DOHH2 (cell line): ENCODE results near the gene SPON1.

Experiments
- H3F3A ChIP-seq: fragments of 200-600 bp; sonication (generic), shearing (Covaris generic); 2 replicates; pipeline ENCODE4 v1.6.0; 2016; ENCODE audit warnings: antibody characterized with exemption, mild to moderate bottlenecking; ENCODE audit not compliant: control insufficient read depth, insufficient read depth
- H3K27ac ChIP-seq: fragments of 200-600 bp; sonication (generic); 2 replicates; pipeline ENCODE4 v1.5.1; 2014; ENCODE audit warnings: low read depth, mild to moderate bottlenecking, low read length, moderate library complexity
- H3K27me3 ChIP-seq: fragments of 200-600 bp; sonication (generic); 2 replicates; pipeline ENCODE4 v1.6.1; 2014; ENCODE audit warnings: mild to moderate bottlenecking, low read length, mixed read lengths; ENCODE audit not compliant: control insufficient read depth
- H3K36me3 ChIP-seq: fragments of 200-600 bp; sonication (generic); 2 replicates; pipeline ENCODE4 v1.6.1; 2014; ENCODE audit warnings: mild to moderate bottlenecking, low read length, moderate library complexity, mixed read lengths; ENCODE audit not compliant: control insufficient read depth
- H3K4me1 ChIP-seq: fragments of 200-600 bp; sonication (generic); 2 replicates; pipeline ENCODE4 v1.6.1; 2014; ENCODE audit warnings: mild to moderate bottlenecking, low read length, mixed read lengths; ENCODE audit not compliant: control insufficient read depth
- H3K4me2 ChIP-seq: fragments of 200-600 bp; sonication (generic); 2 replicates; pipeline ENCODE4 v1.6.0; 2014; ENCODE audit warnings: mild to moderate bottlenecking, low read length, moderate library complexity
- H3K4me3 ChIP-seq: fragments of 200-600 bp; sonication (generic); 2 replicates; pipeline ENCODE4 v1.5.1; 2014; ENCODE audit warnings: mild to moderate bottlenecking, low read length, mixed read lengths
- H3K79me2 ChIP-seq: fragments of 200-600 bp; sonication (generic); 2 replicates; pipeline ENCODE4 v1.6.1; 2014; ENCODE audit warnings: mild to moderate bottlenecking, low read length, mixed read lengths; ENCODE audit not compliant: control insufficient read depth
- H3K9me2 ChIP-seq: fragments of 200-600 bp; sonication (generic); replicated peaks from 2 replicates; pipeline ENCODE4 v1.6.1; 2014; ENCODE audit warnings: mild to moderate bottlenecking, low read length, mixed read lengths; ENCODE audit not compliant: control insufficient read depth
- H3K9me3 ChIP-seq: fragments of 200-600 bp; sonication (generic); 2 replicates; pipeline ENCODE4 v1.6.1; 2014; ENCODE audit warnings: antibody characterized with exemption, low read length, mixed read lengths; ENCODE audit not compliant: control insufficient read depth, insufficient read depth
- H4K20me1 ChIP-seq: fragments of 200-600 bp; sonication (generic); 2 replicates; pipeline ENCODE4 v1.6.0; 2014; ENCODE audit warnings: low read depth, mild to moderate bottlenecking, antibody characterized with exemption, low read length, moderate library complexity; ENCODE audit not compliant: control insufficient read depth, insufficient read depth
- EZH2phosphoT487 ChIP-seq: fragments of 200-600 bp; sonication (generic); IDR thresholded peaks from 2 replicates; pipeline ENCODE4 v1.6.1; 2017; ENCODE audit warnings: borderline replicate concordance, mild to moderate bottlenecking, antibody characterized with exemption, low read length, moderate library complexity, mixed read lengths
- TF ChIP-seq, protein P1 (sequence below): fragments of 200-600 bp; sonication (generic); IDR thresholded peaks from one replicate; pipeline ENCODE4 v1.5.1; 2014; ENCODE audit warnings: antibody characterized with exemption, mild to moderate bottlenecking, low read depth, low read length; ENCODE audit not compliant: poor library complexity, severe bottlenecking

The SPON1 gene

DNA sequence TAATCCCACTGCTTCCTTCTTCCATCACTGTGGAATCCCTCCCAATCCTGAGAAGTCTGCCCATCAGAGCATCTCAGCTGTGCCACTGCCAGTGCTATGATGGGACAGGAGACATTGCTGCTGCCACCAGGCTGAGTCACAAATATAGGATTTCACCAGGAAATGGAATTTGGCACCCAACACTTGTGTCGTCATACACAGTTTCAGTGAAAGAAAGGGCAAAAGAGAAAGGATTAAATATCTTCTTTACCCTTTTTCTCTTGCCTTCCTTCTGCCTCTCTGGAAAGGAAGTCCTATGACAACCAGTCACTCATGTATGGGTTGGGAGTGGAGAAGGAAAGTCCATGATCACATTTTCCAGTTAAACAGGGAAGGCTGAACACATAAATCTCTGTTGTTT is 133.4 kb downstream of the SPON1 start:
- Histone ChIP-seq H3K79me2 (no peaks in the 10 kb centered on the region), H3K4me2 (no peak overlapping the region), H3K9me3 (no peaks in the 10 kb centered on the region), H4K20me1 (no peaks in the 10 kb centered on the region), H3K4me3 (no peak overlapping the region), H3K4me1 (no peaks in the 10 kb centered on the region), H3K36me3 (no peaks in the 10 kb centered on the region), H3K27me3 (peaks cover 5% of the 10 kb centered on the region; the same call in 1 of the 2 replicates), H3K9me2 (no peaks in the 10 kb centered on the region), H3K27ac (no peak overlapping the region), H3F3A (no peaks in the 10 kb centered on the region)
- TF ChIP-seq EZH2phosphoT487, result no peak
- TF ChIP-seq, protein P1, sequence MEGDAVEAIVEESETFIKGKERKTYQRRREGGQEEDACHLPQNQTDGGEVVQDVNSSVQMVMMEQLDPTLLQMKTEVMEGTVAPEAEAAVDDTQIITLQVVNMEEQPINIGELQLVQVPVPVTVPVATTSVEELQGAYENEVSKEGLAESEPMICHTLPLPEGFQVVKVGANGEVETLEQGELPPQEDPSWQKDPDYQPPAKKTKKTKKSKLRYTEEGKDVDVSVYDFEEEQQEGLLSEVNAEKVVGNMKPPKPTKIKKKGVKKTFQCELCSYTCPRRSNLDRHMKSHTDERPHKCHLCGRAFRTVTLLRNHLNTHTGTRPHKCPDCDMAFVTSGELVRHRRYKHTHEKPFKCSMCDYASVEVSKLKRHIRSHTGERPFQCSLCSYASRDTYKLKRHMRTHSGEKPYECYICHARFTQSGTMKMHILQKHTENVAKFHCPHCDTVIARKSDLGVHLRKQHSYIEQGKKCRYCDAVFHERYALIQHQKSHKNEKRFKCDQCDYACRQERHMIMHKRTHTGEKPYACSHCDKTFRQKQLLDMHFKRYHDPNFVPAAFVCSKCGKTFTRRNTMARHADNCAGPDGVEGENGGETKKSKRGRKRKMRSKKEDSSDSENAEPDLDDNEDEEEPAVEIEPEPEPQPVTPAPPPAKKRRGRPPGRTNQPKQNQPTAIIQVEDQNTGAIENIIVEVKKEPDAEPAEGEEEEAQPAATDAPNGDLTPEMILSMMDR, result no peak

DNA sequence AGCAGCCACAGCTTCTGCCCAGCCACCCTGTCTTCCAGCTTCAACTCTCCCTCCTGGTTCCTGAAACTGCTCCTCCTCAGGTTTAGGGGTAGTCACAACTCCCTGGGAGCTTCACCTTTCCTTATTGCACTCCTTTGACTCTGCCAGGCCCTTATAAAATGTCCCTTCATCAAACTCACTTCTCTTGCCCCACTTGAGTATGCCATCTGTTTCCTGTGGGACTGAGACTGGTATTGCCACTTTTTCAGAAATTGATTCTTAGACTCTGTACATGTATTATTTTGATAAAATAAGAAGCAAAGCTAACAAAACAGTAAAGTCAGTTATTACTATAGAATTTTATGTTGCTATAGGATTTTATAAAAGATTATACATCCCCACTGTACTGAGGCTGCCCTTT is 134.1 kb downstream of the SPON1 start:
- no peak overlapping the region for H3K27ac ChIP-seq
- peaks cover 5% of the 10 kb centered on the region; the same call in 1 of the 2 replicates for H3K27me3 ChIP-seq
- H4K20me1 ChIP-seq, result no peaks in the 10 kb centered on the region
- H3K4me1 ChIP-seq, result no peaks in the 10 kb centered on the region
- H3K9me3 ChIP-seq, result no peaks in the 10 kb centered on the region
- H3K79me2 ChIP-seq, result no peaks in the 10 kb centered on the region
- no peaks in the 10 kb centered on the region for H3F3A ChIP-seq
- H3K4me3 ChIP-seq, result no peak overlapping the region
- H3K4me2 ChIP-seq, result no peak overlapping the region
- no peaks in the 10 kb centered on the region for H3K36me3 ChIP-seq
- TF ChIP-seq EZH2phosphoT487, result no peak
- TF ChIP-seq, protein P1, result no peak
- no peaks in the 10 kb centered on the region for H3K9me2 ChIP-seq

DNA sequence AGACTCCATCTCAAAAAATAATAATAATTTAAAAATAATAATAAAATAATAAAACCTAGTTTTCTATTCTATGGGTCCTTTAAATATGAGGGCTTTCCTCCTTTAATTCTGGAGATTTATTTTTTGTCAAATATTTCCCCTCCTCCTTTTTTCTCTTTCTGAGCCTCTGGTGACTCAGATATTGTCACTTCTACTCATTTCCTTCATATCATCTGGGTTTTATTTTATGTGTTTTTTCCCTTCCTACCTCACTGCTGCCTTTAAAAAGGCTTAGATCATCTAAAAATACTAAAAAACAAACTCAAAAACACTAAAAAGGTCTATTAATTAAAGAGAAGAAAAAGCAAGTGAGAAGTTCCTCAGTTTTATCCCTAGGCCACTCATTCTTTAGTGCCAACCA is 138.9 kb downstream of the SPON1 start:
- H3K27ac ChIP-seq, result no peak overlapping the region

More for the DNA sequence above, 138.9 kb downstream of the SPON1 start:
- Histone ChIP-seq H3K79me2 (no peaks in the 10 kb centered on the region), H3K4me3 (no peak overlapping the region), H3K9me3 (no peaks in the 10 kb centered on the region), H3K27me3 (no peaks in the 10 kb centered on the region; the same call in 1 of the 2 replicates), H3K9me2 (no peaks in the 10 kb centered on the region), H3K36me3 (no peaks in the 10 kb centered on the region), H3K4me1 (no peaks in the 10 kb centered on the region), H4K20me1 (no peaks in the 10 kb centered on the region), H3K4me2 (no peak overlapping the region), H3F3A (no peaks in the 10 kb centered on the region)
- TF ChIP-seq, protein P1, result no peak
- TF ChIP-seq EZH2phosphoT487, result no peak
